BJ (cell line): ENCODE results near the gene CHID1. TPM values are rescaled to one million over a fixed set of nuclear protein-coding genes. Genes with fewer than 3 reads are reported as not detected.

ENCODE experiments used
- CTCF ChIA-PET: fragments of 350-600 bp; formaldehyde crosslinking; extraction: SDS; loops from one replicate; lab custom pipeline; 2021; ENCODE audit warnings: antibody characterized with exemption, inconsistent platforms; lab: Yijun Ruan, JAX
- POLR2A ChIA-PET: fragments of 300-600 bp; sonication (Branson Sonifier 250); formaldehyde crosslinking; extraction: SDS; loops from one replicate; lab custom pipeline; 2021; ENCODE audit warnings: antibody characterized with exemption; lab: Charles Lee
- DNase-seq: peaks from one replicate; pipeline ENCODE4 v3.0.0-alpha.2; 2011; ENCODE audit warnings: low read depth
- H3K27me3 ChIP-seq: 2 replicates; pipeline ENCODE4 v1.6.0; 2011; ENCODE audit warnings: low read length; ENCODE audit not compliant: control insufficient read depth, insufficient read depth
- H3K36me3 ChIP-seq: 2 replicates; pipeline ENCODE4 v1.5.1; 2011; ENCODE audit warnings: low read length; ENCODE audit not compliant: control insufficient read depth, insufficient read depth
- H3K4me3 ChIP-seq: 2 replicates; pipeline ENCODE4 v1.5.1; 2011; ENCODE audit warnings: low read depth, mild to moderate bottlenecking, control low read depth, low read length
- polyA plus RNA-seq: library from polyadenylated mRNA; depleted of rRNA; stranded (reverse); fragments of >200 nt; gene quantifications from 2 replicates; pipeline ENCODE4 v1.2.3, GENCODE V29; 2011
- TF ChIP-seq, protein P1 (sequence below): IDR thresholded peaks from 2 replicates; pipeline ENCODE4 v1.5.1; 2011; ENCODE audit warnings: low read depth, mild to moderate bottlenecking, control low read depth, inconsistent platforms, low read length, moderate library complexity; ENCODE audit not compliant: insufficient read depth

Gene CHID1
- polyA plus RNA-seq, 1 experiment = 178 TPM

DNA sequence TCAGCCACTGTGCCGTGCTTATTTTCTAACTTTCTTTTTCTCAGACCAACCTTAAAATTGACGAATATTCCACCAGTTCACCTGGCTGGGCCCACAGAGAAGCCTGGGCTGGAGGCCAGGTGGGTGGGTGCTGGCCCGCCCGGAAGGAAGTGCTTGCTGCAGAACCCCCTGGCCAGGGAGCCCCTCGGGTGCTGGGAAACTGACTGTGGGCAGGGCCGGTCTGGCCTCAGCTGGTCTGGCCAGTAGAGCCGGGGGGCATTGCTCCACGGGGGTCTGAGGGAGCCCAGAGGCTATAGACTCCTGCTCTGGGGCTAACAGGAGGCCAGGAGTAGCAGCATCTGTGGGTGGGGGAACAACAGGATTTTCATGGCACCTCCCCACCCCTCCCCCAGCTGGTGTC, 6.8 kb upstream of the CHID1 start:
- ChIA-PET POLR2A (no interaction called here), CTCF (no interaction called here)
- Histone ChIP-seq H3K36me3 (no peaks in the 10 kb centered on the region), H3K27me3 (no peaks in the 10 kb centered on the region), H3K4me3 (no peak overlapping the region)
- TF ChIP-seq, protein P1, sequence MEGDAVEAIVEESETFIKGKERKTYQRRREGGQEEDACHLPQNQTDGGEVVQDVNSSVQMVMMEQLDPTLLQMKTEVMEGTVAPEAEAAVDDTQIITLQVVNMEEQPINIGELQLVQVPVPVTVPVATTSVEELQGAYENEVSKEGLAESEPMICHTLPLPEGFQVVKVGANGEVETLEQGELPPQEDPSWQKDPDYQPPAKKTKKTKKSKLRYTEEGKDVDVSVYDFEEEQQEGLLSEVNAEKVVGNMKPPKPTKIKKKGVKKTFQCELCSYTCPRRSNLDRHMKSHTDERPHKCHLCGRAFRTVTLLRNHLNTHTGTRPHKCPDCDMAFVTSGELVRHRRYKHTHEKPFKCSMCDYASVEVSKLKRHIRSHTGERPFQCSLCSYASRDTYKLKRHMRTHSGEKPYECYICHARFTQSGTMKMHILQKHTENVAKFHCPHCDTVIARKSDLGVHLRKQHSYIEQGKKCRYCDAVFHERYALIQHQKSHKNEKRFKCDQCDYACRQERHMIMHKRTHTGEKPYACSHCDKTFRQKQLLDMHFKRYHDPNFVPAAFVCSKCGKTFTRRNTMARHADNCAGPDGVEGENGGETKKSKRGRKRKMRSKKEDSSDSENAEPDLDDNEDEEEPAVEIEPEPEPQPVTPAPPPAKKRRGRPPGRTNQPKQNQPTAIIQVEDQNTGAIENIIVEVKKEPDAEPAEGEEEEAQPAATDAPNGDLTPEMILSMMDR = no peak
- DNase-seq = no peak

DNA sequence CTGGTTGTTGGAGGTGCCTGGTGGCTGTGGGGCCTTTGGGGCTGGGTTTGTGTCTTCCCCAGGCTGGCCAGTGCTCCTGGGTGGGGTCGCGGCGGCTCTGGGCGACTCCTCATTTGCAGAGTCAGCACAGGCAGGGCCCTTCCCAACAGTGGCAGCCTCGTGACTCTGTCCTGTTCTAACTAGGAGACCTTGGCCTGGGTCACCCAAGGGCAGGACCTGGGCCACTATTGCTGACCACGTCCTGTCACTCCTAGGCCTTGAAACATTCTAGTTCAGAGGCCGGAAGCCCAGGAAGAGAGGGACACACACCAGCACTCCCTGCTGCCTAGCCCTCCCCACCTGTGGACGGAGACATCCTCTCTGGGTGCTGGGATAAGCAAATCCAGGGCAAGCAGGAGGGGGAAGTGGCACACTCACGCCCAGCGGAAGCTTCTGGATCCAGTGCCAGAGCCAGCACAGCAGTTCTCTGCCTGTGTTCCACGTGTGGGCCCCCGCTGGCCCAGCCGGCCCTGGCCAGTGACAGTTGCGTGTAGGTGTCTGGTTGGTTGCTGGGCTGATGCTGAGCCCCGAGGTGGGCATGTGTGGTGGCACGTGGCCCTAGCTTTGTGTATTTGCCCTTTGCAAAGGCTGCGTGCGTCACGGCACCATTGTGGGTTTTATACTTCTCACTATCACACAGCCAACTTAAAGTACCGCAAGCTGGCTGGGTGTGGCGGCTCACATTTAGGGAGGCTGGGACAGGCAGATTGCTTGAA, 4.3 kb upstream of the CHID1 start:
- TF ChIP-seq, protein P1 = no peak
- ChIA-PET POLR2A (no interaction called here), CTCF (interaction anchor here (1.9 kb wide), 1 partner anchor 10 kb away, joined by 7 read pairs; no protein-coding TSS in a partner anchor)
- no peaks in the 10 kb centered on the region for H3K36me3 ChIP-seq
- no peak overlapping the region for H3K4me3 ChIP-seq
- no peaks in the 10 kb centered on the region for H3K27me3 ChIP-seq
- no peak for DNase-seq

DNA sequence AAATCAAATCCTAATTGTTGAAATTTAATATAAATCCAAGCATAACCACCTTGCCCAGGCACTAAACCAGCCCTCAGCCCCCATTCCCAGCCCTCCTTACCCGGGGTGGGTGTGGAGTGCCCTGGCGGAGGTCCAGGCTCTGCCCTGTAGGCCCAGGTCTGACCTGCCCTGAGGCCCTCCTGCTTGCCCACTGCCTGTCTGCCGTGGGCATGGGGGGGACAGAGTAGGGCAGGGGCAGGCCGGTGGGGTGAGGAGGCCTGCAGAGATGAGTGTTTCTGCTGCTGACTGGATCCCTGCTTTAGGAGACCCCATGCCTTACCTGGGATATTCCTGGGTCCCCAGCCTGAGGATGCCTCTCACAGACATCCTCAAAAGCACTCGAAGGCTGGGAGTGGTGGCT, 3.6 kb upstream of the CHID1 start:
- POLR2A ChIA-PET = no interaction called here
- H3K4me3 ChIP-seq = no peak overlapping the region
- no peaks in the 10 kb centered on the region for H3K27me3 ChIP-seq
- H3K36me3 ChIP-seq = no peaks in the 10 kb centered on the region
- TF ChIP-seq, protein P1 = no peak
- DNase-seq = no peak
- CTCF ChIA-PET = no interaction called here

DNA sequence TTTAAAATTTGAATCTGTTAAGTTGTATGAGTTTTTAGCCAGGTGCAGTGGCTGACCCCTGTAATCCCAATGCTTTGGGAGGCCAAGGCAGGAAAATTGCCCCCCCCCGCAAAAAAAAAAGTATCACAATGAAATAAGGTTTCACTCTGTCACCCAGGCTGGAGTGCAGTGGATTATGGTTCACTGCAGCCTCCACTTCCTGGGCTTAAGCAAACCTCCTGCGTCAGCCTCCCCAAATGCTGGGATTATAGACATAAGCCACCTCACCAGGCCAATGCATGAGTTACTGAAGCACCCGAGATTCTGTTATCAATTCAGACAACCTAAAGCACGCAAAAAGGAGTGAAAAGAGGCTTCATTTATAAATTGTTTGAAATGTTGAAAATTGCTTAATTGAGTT, 2.4 kb upstream of the CHID1 start:
- CTCF ChIA-PET = interaction anchor here (0.7 kb wide), 1 partner anchor 12 kb away, joined by 3 read pairs; no protein-coding TSS in a partner anchor
- no peak for DNase-seq
- Histone ChIP-seq H3K36me3 (peaks cover 4% of the 10 kb centered on the region), H3K27me3 (no peaks in the 10 kb centered on the region), H3K4me3 (no peak overlapping the region)
- POLR2A ChIA-PET = no interaction called here
- TF ChIP-seq, protein P1 = no peak

DNA sequence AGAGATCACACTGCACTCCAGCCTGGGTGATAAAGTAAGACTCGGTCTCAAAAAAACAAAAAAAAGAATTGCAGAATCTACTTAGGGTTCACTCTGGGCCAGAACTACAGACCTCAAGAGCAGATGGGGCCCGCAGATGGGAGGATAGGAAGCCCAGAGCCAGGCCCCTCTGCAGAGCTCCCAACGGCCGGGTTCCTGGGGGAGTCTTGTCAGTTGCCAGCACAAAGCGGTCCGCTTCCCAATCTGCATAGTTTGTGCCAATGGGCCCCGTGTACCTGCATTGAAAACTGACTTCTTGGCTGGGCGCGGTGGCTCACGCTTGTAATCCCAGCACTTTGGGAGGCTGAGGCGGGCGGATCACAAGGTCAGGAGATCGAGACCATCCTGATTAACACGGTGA, 1.7 kb upstream of the CHID1 start:
- POLR2A ChIA-PET = no interaction called here
- CTCF ChIA-PET = interaction anchor here (1.2 to 1.8 kb wide), 2 partner anchors 13 to 68 kb away, joined by 3 to 7 read pairs; partner anchors contain the start of gene AP2A2
- no peaks in the 10 kb centered on the region for H3K27me3 ChIP-seq

More for the DNA sequence above, 1.7 kb upstream of the CHID1 start:
- peaks cover 4% of the 10 kb centered on the region for H3K36me3 ChIP-seq
- DNase-seq = no peak
- no peak overlapping the region for H3K4me3 ChIP-seq
- TF ChIP-seq, protein P1 = no peak
